VCaP (cell line): ENCODE measurements around the gene PTPN21.
A peak's percentile ranks its signal among the peaks of the same experiment; 100 is the strongest.

Experiments
- H3K27ac ChIP-seq: fragments of 450-650 bp; 2 replicates; pipeline ENCODE4 v1.5.1; 2017
- CTCF ChIP-seq: fragments of 450-650 bp; conservative IDR thresholded peaks from 2 replicates; pipeline ENCODE4 v1.5.1; 2017; ENCODE audit warnings: mild to moderate bottlenecking, moderate library complexity

The PTPN21 gene

GRCh38 chr14:88424573-88424972 is 130.2 kb downstream of the PTPN21 start:
- no peak overlapping the region for H3K27ac ChIP-seq
- TF ChIP-seq CTCF: no peak

- TF ChIP-seq CTCF: no peak
- H3K27ac ChIP-seq: no peak overlapping the region
These were observed 131.7 kb downstream of the PTPN21 start for GRCh38 chr14:88422919-88423650.

GRCh38 chr14:88422047-88422446 is 132.8 kb downstream of the PTPN21 start:
- no peak overlapping the region for H3K27ac ChIP-seq
- TF ChIP-seq CTCF: no peak

GRCh38 chr14:88421286-88421685 is 133.5 kb downstream of the PTPN21 start:
- H3K27ac ChIP-seq: no peak overlapping the region
- no peak for TF ChIP-seq CTCF

- H3K27ac ChIP-seq: peak overlapping the region; percentile 26; the same call in 1 of the 2 replicates
- TF ChIP-seq CTCF: no peak
These were observed 134.6 kb downstream of the PTPN21 start for GRCh38 chr14:88420187-88420586.

- no peak overlapping the region; the same call in 1 of the 2 replicates for H3K27ac ChIP-seq
- TF ChIP-seq CTCF: no peak
These were observed 137.2 kb downstream of the PTPN21 start for GRCh38 chr14:88417594-88417993.
